Measurements from ENCODE around the gene WDFY4. TPM values are rescaled to one million over a fixed set of nuclear protein-coding genes. Genes with fewer than 3 reads are reported as not detected.

WDFY4 gene
- total RNA-seq, 4 donors from 2014 or later = 5.0 to 16.5 (median 8.8) TPM

DNA sequence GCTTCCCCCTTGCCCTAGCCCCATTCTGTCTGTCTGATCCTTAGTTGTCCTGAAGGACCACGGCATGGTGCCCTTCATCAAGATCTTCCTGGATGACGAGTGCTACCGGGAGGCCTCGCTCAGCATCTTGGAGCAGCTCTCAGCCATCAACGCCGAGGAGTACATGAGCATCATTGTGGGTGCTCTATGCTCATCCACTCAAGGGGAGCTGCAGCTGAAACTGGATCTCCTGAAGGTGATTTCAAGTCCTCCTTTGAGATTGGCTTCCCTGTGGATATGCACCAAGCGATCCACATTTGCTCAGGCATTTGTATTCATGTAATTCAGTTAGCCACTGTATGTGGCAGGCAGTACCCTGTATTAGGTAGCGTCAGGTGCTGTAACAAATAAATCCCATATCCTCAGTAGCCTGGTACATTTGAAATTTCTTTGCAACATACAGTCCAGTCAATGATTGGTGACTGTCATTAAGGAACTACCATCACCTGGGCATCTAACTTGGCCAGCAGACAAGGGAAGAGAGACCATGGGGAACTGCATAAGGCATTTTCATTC is 51.2 kb downstream of the WDFY4 start:
- H3K27ac ChIP-seq = no peak overlapping the region
- no peak overlapping the region for H3K4me3 ChIP-seq
- H3K9me3 ChIP-seq = peaks cover 0 to 6% (median 0%) of the 10 kb centered on the region in 4 donors
- H3K4me1 ChIP-seq = no peaks in the 10 kb centered on the region
- no peaks in the 10 kb centered on the region for H3K27me3 ChIP-seq
- no peaks in the 10 kb centered on the region for H3K36me3 ChIP-seq
- 84 to 87% methylated on average over 8 of the region's 8 CpGs for WGBS, 2 donors
- no peak for DNase-seq (ENCODE audit: low spot score in 2 of 2)
- TF ChIP-seq POLR2A (IDR thresholded peaks at IDR 0.05) = no peak
- TF ChIP-seq, protein P1, sequence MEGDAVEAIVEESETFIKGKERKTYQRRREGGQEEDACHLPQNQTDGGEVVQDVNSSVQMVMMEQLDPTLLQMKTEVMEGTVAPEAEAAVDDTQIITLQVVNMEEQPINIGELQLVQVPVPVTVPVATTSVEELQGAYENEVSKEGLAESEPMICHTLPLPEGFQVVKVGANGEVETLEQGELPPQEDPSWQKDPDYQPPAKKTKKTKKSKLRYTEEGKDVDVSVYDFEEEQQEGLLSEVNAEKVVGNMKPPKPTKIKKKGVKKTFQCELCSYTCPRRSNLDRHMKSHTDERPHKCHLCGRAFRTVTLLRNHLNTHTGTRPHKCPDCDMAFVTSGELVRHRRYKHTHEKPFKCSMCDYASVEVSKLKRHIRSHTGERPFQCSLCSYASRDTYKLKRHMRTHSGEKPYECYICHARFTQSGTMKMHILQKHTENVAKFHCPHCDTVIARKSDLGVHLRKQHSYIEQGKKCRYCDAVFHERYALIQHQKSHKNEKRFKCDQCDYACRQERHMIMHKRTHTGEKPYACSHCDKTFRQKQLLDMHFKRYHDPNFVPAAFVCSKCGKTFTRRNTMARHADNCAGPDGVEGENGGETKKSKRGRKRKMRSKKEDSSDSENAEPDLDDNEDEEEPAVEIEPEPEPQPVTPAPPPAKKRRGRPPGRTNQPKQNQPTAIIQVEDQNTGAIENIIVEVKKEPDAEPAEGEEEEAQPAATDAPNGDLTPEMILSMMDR (IDR thresholded peaks at IDR 0.05) = no peak

DNA sequence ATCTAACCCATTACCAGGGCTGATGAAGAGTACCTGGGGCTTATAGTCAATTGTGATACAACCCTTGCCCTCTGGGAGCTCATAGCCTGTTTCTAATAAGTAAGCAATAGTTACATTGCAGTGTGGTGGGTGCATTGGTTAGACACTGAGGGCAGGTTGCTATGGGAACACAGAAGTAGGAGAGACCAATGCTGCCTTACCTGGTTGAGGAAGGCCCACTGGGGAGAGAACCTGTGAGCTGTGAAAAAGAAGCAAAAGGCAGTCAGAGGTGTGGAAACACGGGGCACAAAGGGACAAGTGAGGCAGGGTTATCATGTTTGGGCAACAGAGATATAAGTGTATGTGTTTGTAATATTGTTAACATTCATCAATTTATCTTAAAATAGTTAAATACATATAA is 51.9 kb downstream of the WDFY4 start:
- Histone ChIP-seq H3K9me3 (no peaks in the 10 kb centered on the region), H3K27me3 (no peaks in the 10 kb centered on the region), H3K4me3 (no peak overlapping the region), H3K4me1 (no peaks in the 10 kb centered on the region), H3K36me3 (no peaks in the 10 kb centered on the region), H3K27ac (no peak overlapping the region)
- WGBS, 2 donors = 45 to 56% methylated on average over 1 of the region's 1 CpG
- TF ChIP-seq, protein P1 (IDR thresholded peaks at IDR 0.05) = no peak
- TF ChIP-seq EP300 (IDR thresholded peaks at IDR 0.05) (no peak), POLR2A (IDR thresholded peaks at IDR 0.05) (no peak)
- no peak for DNase-seq (ENCODE audit: low spot score in 2 of 2)

DNA sequence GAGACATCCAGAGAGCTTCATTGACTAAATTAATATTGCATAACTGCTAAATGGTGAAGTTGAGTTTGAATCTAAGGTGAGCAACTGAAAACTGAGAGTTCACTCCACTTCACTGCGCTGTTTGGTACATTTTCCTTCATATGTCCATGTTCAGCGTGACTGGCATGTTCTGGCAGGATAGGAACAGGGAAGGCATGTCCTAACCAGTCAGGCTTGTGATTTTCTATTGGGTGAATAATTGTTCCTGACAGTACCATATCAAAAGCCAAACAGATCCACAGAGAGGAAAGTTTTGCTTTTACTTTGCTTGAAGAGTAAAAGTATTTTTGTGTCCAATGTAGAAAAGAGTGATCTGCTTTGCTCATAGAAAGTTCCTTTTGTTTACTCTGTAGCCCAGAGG is 53.2 kb downstream of the WDFY4 start:
- WGBS, 2 donors = 90 to 93% methylated on average over 2 of the region's 2 CpGs
- H3K27ac ChIP-seq = no peak overlapping the region
- H3K4me3 ChIP-seq = no peak overlapping the region

DNA sequence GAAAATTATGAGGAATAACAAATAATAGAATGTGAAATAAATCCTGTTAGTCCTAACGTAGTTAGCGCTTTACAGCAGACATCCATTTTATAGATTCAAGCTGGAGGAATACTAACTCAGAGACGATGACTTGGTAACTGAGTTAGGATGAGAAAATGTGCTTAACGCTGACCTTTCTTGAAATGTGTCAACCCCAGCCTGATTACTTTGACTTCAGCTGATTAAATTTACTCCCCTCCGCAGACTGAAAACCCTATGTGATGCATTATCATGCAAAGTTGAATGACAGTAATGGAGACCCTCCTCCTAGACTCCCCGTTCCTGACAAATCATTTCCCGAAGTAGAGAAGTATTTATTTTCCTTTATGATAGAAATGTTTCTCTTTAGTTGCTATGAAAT is 54.5 kb downstream of the WDFY4 start:
- no peaks in the 10 kb centered on the region for H3K27me3 ChIP-seq
- no peaks in the 10 kb centered on the region for H3K4me1 ChIP-seq
- no peak overlapping the region for H3K4me3 ChIP-seq
- H3K36me3 ChIP-seq = no peaks in the 10 kb centered on the region
- WGBS, 2 donors = 83 to 84% methylated on average over 7 of the region's 7 CpGs
- no peak overlapping the region for H3K27ac ChIP-seq
- TF ChIP-seq POLR2A (IDR thresholded peaks at IDR 0.05) (no peak), EP300 (IDR thresholded peaks at IDR 0.05) (no peak)
- TF ChIP-seq, protein P1 (IDR thresholded peaks at IDR 0.05) = no peak
- no peak for DNase-seq (ENCODE audit: low spot score in 2 of 2)
- H3K9me3 ChIP-seq = no peaks in the 10 kb centered on the region

More for the DNA sequence above, 53.2 kb downstream of the WDFY4 start:
- Histone ChIP-seq H3K9me3 (no peaks in the 10 kb centered on the region), H3K36me3 (no peaks in the 10 kb centered on the region), H3K27me3 (no peaks in the 10 kb centered on the region), H3K4me1 (no peaks in the 10 kb centered on the region)
- TF ChIP-seq POLR2A (IDR thresholded peaks at IDR 0.05) = no peak
- no peak for TF ChIP-seq EP300 (IDR thresholded peaks at IDR 0.05)
- TF ChIP-seq, protein P1 (IDR thresholded peaks at IDR 0.05) = no peak
- no peak for DNase-seq (ENCODE audit: low spot score in 2 of 2)

DNA sequence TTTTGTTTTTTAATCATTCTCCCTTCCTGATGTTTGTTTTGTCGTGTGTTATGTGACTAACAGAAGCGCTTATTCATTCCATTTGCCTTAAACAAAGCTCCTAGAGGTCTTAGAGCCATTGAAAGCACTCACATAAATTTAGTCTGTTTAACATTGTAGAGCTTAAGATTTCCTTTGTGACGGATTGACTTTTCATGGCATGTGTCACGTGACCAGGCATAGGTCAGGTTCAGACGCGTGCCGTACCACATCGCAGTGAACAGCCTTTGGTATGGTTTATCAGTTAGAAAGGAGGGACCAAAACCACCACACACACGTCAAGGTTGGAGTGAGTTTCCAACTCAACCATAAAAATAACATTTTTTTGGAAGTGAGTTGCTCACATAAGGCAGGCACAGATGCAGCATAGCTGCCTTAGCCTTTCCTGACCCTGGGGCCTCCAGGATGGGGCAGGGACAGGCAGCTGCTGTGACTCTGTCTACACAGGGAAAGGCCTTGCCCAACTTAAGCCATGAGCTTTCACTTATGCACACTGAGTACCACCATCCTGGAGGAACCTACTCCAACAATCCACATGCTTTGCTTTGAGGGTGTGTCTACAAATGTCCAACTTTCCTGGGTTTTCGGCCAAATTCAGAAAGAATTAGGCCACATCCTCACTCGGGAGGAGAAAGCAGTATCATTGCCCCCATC is 55.5 kb downstream of the WDFY4 start:
- Histone ChIP-seq H3K36me3 (no peaks in the 10 kb centered on the region), H3K27me3 (no peaks in the 10 kb centered on the region), H3K9me3 (no peaks in the 10 kb centered on the region), H3K27ac (no peak overlapping the region), H3K4me1 (no peaks in the 10 kb centered on the region), H3K4me3 (no peak overlapping the region)
- WGBS, 2 donors = 71 to 78% methylated on average over 11 of the region's 11 CpGs
- no peak for DNase-seq (ENCODE audit: low spot score in 2 of 2)
- TF ChIP-seq, protein P1 (IDR thresholded peaks at IDR 0.05) = no peak
- TF ChIP-seq EP300 (IDR thresholded peaks at IDR 0.05) (no peak), POLR2A (IDR thresholded peaks at IDR 0.05) (no peak)
